Liver (tissue), 9 donors: ENCODE data around the gene MSH3. TPM values are rescaled to one million over a fixed set of nuclear protein-coding genes. Genes with fewer than 3 reads are reported as not detected.

Experiments
- DNase-seq: peaks from one replicate; pipeline ENCODE4 v3.0.0-alpha.2; 2017; ENCODE audit warnings: low spot score
- H3K27ac ChIP-seq, 2 donors: one replicate each; pipeline ENCODE4 v1.7.0; 2013; ENCODE audit warnings: inconsistent platforms in 2 of 2, low read length in 2 of 2, control low read depth in 1 of 2, low read depth in 1 of 2, mild to moderate bottlenecking in 1 of 2
- H3K27me3 ChIP-seq, 4 donors: one replicate each; pipeline versions ENCODE4 v1.6.1 to v1.7.0; 2013; ENCODE audit warnings: low read length in 3 of 4, inconsistent platforms in 1 of 4, mild to moderate bottlenecking in 1 of 4, moderate library complexity in 1 of 4; ENCODE audit not compliant: control insufficient read depth in 4 of 4, insufficient read depth in 4 of 4
- H3K36me3 ChIP-seq, 4 donors: one replicate each; pipeline versions ENCODE4 v1.6.1 to v1.7.0; 2013; ENCODE audit warnings: low read length in 3 of 4, mild to moderate bottlenecking in 3 of 4, low read depth in 1 of 4, moderate library complexity in 1 of 4; ENCODE audit not compliant: control insufficient read depth in 4 of 4, insufficient read depth in 3 of 4
- H3K4me1 ChIP-seq, 4 donors: one replicate each; pipeline versions ENCODE4 v1.6.1 to v1.7.0; 2013; ENCODE audit warnings: low read length in 3 of 4, mild to moderate bottlenecking in 3 of 4, moderate library complexity in 1 of 4; ENCODE audit not compliant: control insufficient read depth in 4 of 4, insufficient read depth in 4 of 4
- H3K4me3 ChIP-seq, 3 donors: one replicate each; pipeline versions ENCODE4 v1.6.1 to v1.7.0; 2013; ENCODE audit warnings: low read length in 3 of 3, control low read depth in 1 of 3, low read depth in 1 of 3, mild to moderate bottlenecking in 1 of 3
- H3K9ac ChIP-seq, 2 donors: one replicate each; pipeline ENCODE4 v1.7.0; 2013; ENCODE audit warnings: low read length in 2 of 2, mild to moderate bottlenecking in 2 of 2, moderate library complexity in 2 of 2, control low read depth in 1 of 2, low read depth in 1 of 2
- H3K9me3 ChIP-seq, 4 donors: one replicate each; pipeline versions ENCODE4 v1.6.1 to v1.7.0; 2013; ENCODE audit warnings: low read length in 3 of 4; ENCODE audit not compliant: control insufficient read depth in 4 of 4
- CTCF ChIP-seq: fragments of 150-350 bp; IDR thresholded peaks from 2 replicates; pipeline ENCODE4 v1.5.1; 2017; ENCODE audit warnings: improper control_type of control experiment, low read depth, low read length; ENCODE audit not compliant: missing input control
- FOXA1 ChIP-seq: IDR thresholded peaks from 2 replicates; pipeline ENCODE4 v1.6.1; 2016; ENCODE audit warnings: antibody characterized with exemption
- HNF4A ChIP-seq, 2 donors: conservative IDR thresholded peaks; 2 replicates each; pipeline ENCODE4 v1.6.1; 2016; ENCODE audit warnings: antibody characterized with exemption in 2 of 2, mild to moderate bottlenecking in 2 of 2
- HNF4G ChIP-seq: IDR thresholded peaks from 2 replicates; pipeline ENCODE4 v1.6.1; 2016; ENCODE audit warnings: antibody characterized with exemption
- JUND ChIP-seq, 2 donors: IDR thresholded peaks; 2 replicates each; pipeline ENCODE4 v1.6.1; 2016; ENCODE audit warnings: antibody characterized with exemption in 2 of 2
- MAX ChIP-seq: IDR thresholded peaks from 2 replicates; pipeline ENCODE4 v1.6.1; 2016; ENCODE audit warnings: antibody characterized with exemption
- RAD21 ChIP-seq, 2 donors: IDR thresholded peaks; 2 replicates each; pipeline ENCODE4 v1.6.1; 2016; ENCODE audit warnings: antibody characterized with exemption in 2 of 2, mild to moderate bottlenecking in 2 of 2
- REST ChIP-seq: IDR thresholded peaks from 2 replicates; pipeline ENCODE4 v1.6.1; 2016; ENCODE audit warnings: antibody characterized with exemption, mild to moderate bottlenecking
- TAF1 ChIP-seq: conservative IDR thresholded peaks from 2 replicates; pipeline ENCODE4 v1.6.1; 2016; ENCODE audit warnings: antibody characterized with exemption, mild to moderate bottlenecking
- WGBS: extraction: QIAGEN DNeasy Blood & Tissue Kit; methylation state at CpG from one replicate; pipeline ENCODE4 v1.1.7; 2013; 5-methylcytosine and 5-hydroxymethylcytosine counted together
- polyA plus RNA-seq, 2 donors: library from polyadenylated mRNA; stranded (reverse) in 1 of 2; unstranded in 1 of 2; fragments of 200-250 nt in 1 of 2; fragments of >200 nt in 1 of 2; fragmentation: Nextera tagmentation in 1 of 2; extraction: Ambion mirVana in 1 of 2; gene quantifications; one replicate each; pipeline versions ENCODE4 v1.2.1 to v1.2.3, GENCODE V29; 2013 to 2015
- total RNA-seq, 2 donors: library from RNA; depleted of rRNA; stranded (reverse); fragments of >200 nt; gene quantifications; one replicate each; pipeline ENCODE4 v1.2.3, GENCODE V29; 2014
- donor health status: healthy.
- donor health status: healthy.
- donor health status: healthy.
- donor health status: healthy.
- donor health status: healthy.

The MSH3 gene
- total and polyA plus RNA-seq, 4 donors, result 3.0 to 19.1 (median 7.9) TPM

- Histone ChIP-seq H3K9me3 (no peaks in the 10 kb centered on the region), H3K36me3 (peaks cover 0 to 12% (median 7%) of the 10 kb centered on the region in 4 donors), H3K27me3 (no peaks in the 10 kb centered on the region), H3K9ac (no peak overlapping the region), H3K27ac (no peak overlapping the region), H3K4me1 (no peaks in the 10 kb centered on the region), H3K4me3 (no peak overlapping the region)
- no peak for TF ChIP-seq FOXA1
- TF ChIP-seq JUND (IDR thresholded peaks at IDR 0.05), result no peak
- no peak for TF ChIP-seq TAF1
- TF ChIP-seq RAD21 (IDR thresholded peaks at IDR 0.05), result no peak
- DNase-seq, result no peak
- WGBS, result 90% methylated on average over 3 of the region's 3 CpGs
Measured at GRCh38 chr5:80864706-80865435, 210.4 kb downstream of the MSH3 start.

GRCh38 chr5:80865551-80865950, 211.1 kb downstream of the MSH3 start:
- no peak overlapping the region for H3K9ac ChIP-seq
- H3K4me3 ChIP-seq, result no peak overlapping the region
- H3K27ac ChIP-seq, result no peak overlapping the region
- TF ChIP-seq HNF4G (no peak), HNF4A (conservative IDR thresholded peaks at IDR 0.05) (peak; percentile 16 to 20)
- H3K9me3 ChIP-seq, result no peaks in the 10 kb centered on the region
- no peaks in the 10 kb centered on the region for H3K27me3 ChIP-seq
- WGBS, result 96% methylated on average over 2 of the region's 2 CpGs
- peaks cover 0 to 12% (median 7%) of the 10 kb centered on the region in 4 donors for H3K36me3 ChIP-seq
- no peak for DNase-seq
- no peaks in the 10 kb centered on the region for H3K4me1 ChIP-seq

- no peak overlapping the region for H3K4me3 ChIP-seq
- no peak for TF ChIP-seq HNF4A (conservative IDR thresholded peaks at IDR 0.05)
- no peak for TF ChIP-seq CTCF
- TF ChIP-seq REST, result no peak
- TF ChIP-seq MAX, result no peak
- no peak for DNase-seq
- H3K9me3 ChIP-seq, result no peaks in the 10 kb centered on the region
- WGBS, result 80% methylated on average over 2 of the region's 2 CpGs
- H3K4me1 ChIP-seq, result no peaks in the 10 kb centered on the region
- H3K27me3 ChIP-seq, result no peaks in the 10 kb centered on the region
- H3K9ac ChIP-seq, result no peak overlapping the region
- H3K36me3 ChIP-seq, result peaks cover 0 to 12% (median 8%) of the 10 kb centered on the region in 4 donors
- H3K27ac ChIP-seq, result no peak overlapping the region
Measured at GRCh38 chr5:80866371-80866770, 211.9 kb downstream of the MSH3 start.
